Bronchial epithelial cell (primary cell): Measurements from ENCODE around the gene ACKR3. TPM values are rescaled to one million over a fixed set of nuclear protein-coding genes. Genes with fewer than 3 reads are reported as not detected.

Experiments
- DNase-seq: peaks from one replicate; pipeline ENCODE4 v3.0.0-alpha.2; 2010; ENCODE audit warnings: low read depth
- FAIRE-seq: peaks from 2 replicates; lab custom pipeline; 2011; peaks lifted over from hg19 to GRCh38; lab: Jason Lieb, UNC
- H3K27me3 ChIP-seq: 2 replicates; pipeline ENCODE4 v1.5.1; 2011; ENCODE audit warnings: low read length; ENCODE audit not compliant: control insufficient read depth, insufficient read depth
- H3K36me3 ChIP-seq: 2 replicates; pipeline ENCODE4 v1.5.1; 2011; ENCODE audit warnings: low read length; ENCODE audit not compliant: control insufficient read depth, insufficient read depth
- H3K4me3 ChIP-seq: 2 replicates; pipeline ENCODE4 v1.5.1; 2011; ENCODE audit warnings: mild to moderate bottlenecking, low read depth, low read length, control low read depth
- CTCF ChIP-seq: IDR thresholded peaks from 2 replicates; pipeline ENCODE4 v1.5.1; 2011; ENCODE audit warnings: mild to moderate bottlenecking, moderate library complexity, low read length, control low read depth, inconsistent platforms; ENCODE audit not compliant: insufficient read depth, severe bottlenecking
- total RNA-seq: library from RNA; depleted of rRNA; stranded (reverse); fragments of >200 nt; gene quantifications from 2 replicates; pipeline ENCODE4 v1.2.1, GENCODE V29; 2014

The ACKR3 gene
- total RNA-seq, 1 donor from 2014 or later, result 17.9 TPM

GRCh38 chr2:236608710-236609109 is 39.1 kb downstream of the ACKR3 start:
- DNase-seq (no peak), FAIRE-seq (no peak)
- H3K27me3 ChIP-seq, result no peaks in the 10 kb centered on the region
- no peak for TF ChIP-seq CTCF
- no peaks in the 10 kb centered on the region for H3K36me3 ChIP-seq
- no peak overlapping the region for H3K4me3 ChIP-seq

GRCh38 chr2:236610991-236611821 is 41.6 kb downstream of the ACKR3 start:
- no peaks in the 10 kb centered on the region for H3K27me3 ChIP-seq
- FAIRE-seq, result peak; percentile 18

GRCh38 chr2:236612737-236613136 is 43.1 kb downstream of the ACKR3 start:
- DNase-seq (no peak), FAIRE-seq (no peak)
- Histone ChIP-seq H3K4me3 (no peak overlapping the region), H3K36me3 (no peaks in the 10 kb centered on the region), H3K27me3 (no peaks in the 10 kb centered on the region)
- TF ChIP-seq CTCF, result no peak

More at GRCh38 chr2:236610991-236611821, 41.6 kb downstream of the ACKR3 start:
- no peaks in the 10 kb centered on the region for H3K36me3 ChIP-seq
- TF ChIP-seq CTCF, result no peak
- H3K4me3 ChIP-seq, result no peak overlapping the region
- DNase-seq, result no peak

GRCh38 chr2:236613612-236614011 is 44.0 kb downstream of the ACKR3 start:
- Histone ChIP-seq H3K36me3 (no peaks in the 10 kb centered on the region), H3K4me3 (no peak overlapping the region), H3K27me3 (no peaks in the 10 kb centered on the region)
- no peak for DNase-seq
- TF ChIP-seq CTCF, result no peak
- no peak for FAIRE-seq

- no peak for DNase-seq
- H3K27me3 ChIP-seq, result peaks cover 2% of the 10 kb centered on the region
- no peak for FAIRE-seq
- no peaks in the 10 kb centered on the region for H3K36me3 ChIP-seq
- H3K4me3 ChIP-seq, result no peak overlapping the region
- no peak for TF ChIP-seq CTCF
These were observed 44.9 kb downstream of the ACKR3 start for GRCh38 chr2:236614551-236614950.
